ENCODE measurements around the gene GPSM3. TPM values are rescaled to one million over a fixed set of nuclear protein-coding genes. Genes with fewer than 3 reads are reported as not detected.

Gene GPSM3
- total and polyA plus RNA-seq, 2 of the 13 experiments (the other 11 are each of a cell fraction or from before 2014, with no cell fraction given), result 0.18 to 6.2 TPM

DNA sequence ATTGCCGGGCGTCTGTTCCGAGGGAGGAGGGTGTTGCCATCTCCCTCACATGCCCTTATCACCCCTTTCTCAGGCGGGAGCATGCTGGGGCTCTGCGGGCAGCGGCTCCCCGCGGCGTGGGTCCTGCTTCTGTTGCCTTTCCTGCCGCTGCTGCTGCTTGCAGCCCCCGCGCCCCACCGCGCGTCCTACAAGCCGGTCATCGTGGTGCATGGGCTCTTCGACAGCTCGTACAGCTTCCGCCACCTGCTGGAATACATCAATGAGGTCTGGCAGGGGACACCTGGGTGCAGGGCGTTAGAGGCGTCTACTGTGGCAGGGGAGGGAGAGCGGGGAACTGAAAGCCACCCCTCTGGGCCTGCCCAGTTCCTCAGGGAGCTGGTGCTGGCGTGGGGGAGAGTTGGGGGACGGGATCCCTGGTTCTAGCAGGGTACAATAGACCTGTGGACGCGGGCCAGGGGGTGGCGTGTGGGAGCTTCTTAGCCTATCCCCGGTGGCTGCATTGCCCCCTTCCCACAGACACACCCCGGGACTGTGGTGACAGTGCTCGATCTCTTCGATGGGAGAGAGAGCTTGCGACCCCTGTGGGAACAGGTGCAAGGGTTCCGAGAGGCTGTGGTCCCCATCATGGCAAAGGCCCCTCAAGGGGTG, 37.8 kb downstream of the GPSM3 start (continued):
- 0 out of 2 replicates have a peak, but pooled peaks have one; percentile 21 for TF ChIP-seq BORCS8-MEF2B (CRISPR knock-in tag; IDR thresholded peaks at IDR 0.05)
- TF ChIP-seq RARG (CRISPR knock-in tag; IDR thresholded peaks at IDR 0.05; ENCODE audit: low read depth), result no peak
- no peak for TF ChIP-seq RCOR2 (CRISPR knock-in tag; IDR thresholded peaks at IDR 0.05)
- TF ChIP-seq, protein P1, sequence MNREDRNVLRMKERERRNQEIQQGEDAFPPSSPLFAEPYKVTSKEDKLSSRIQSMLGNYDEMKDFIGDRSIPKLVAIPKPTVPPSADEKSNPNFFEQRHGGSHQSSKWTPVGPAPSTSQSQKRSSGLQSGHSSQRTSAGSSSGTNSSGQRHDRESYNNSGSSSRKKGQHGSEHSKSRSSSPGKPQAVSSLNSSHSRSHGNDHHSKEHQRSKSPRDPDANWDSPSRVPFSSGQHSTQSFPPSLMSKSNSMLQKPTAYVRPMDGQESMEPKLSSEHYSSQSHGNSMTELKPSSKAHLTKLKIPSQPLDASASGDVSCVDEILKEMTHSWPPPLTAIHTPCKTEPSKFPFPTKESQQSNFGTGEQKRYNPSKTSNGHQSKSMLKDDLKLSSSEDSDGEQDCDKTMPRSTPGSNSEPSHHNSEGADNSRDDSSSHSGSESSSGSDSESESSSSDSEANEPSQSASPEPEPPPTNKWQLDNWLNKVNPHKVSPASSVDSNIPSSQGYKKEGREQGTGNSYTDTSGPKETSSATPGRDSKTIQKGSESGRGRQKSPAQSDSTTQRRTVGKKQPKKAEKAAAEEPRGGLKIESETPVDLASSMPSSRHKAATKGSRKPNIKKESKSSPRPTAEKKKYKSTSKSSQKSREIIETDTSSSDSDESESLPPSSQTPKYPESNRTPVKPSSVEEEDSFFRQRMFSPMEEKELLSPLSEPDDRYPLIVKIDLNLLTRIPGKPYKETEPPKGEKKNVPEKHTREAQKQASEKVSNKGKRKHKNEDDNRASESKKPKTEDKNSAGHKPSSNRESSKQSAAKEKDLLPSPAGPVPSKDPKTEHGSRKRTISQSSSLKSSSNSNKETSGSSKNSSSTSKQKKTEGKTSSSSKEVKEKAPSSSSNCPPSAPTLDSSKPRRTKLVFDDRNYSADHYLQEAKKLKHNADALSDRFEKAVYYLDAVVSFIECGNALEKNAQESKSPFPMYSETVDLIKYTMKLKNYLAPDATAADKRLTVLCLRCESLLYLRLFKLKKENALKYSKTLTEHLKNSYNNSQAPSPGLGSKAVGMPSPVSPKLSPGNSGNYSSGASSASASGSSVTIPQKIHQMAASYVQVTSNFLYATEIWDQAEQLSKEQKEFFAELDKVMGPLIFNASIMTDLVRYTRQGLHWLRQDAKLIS (CRISPR knock-in tag; IDR thresholded peaks at IDR 0.05), result no peak
- TF ChIP-seq STAG1 (CRISPR knock-in tag; IDR thresholded peaks at IDR 0.05), result peak; percentile 94
- TF ChIP-seq HDAC6 (IDR thresholded peaks at IDR 0.05; ENCODE audit: low read depth, low read length), result no peak
- TF ChIP-seq ZBTB38 (CRISPR knock-in tag; IDR thresholded peaks at IDR 0.05), result no peak; the same call in 1 of the 2 replicates
- TF ChIP-seq, protein P2, sequence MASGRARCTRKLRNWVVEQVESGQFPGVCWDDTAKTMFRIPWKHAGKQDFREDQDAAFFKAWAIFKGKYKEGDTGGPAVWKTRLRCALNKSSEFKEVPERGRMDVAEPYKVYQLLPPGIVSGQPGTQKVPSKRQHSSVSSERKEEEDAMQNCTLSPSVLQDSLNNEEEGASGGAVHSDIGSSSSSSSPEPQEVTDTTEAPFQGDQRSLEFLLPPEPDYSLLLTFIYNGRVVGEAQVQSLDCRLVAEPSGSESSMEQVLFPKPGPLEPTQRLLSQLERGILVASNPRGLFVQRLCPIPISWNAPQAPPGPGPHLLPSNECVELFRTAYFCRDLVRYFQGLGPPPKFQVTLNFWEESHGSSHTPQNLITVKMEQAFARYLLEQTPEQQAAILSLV (CRISPR knock-in tag; IDR thresholded peaks at IDR 0.05; ENCODE audit: borderline replicate concordance), result peak; percentile 57; the same call in 1 of the 2 replicates
- TF ChIP-seq, protein P3, sequence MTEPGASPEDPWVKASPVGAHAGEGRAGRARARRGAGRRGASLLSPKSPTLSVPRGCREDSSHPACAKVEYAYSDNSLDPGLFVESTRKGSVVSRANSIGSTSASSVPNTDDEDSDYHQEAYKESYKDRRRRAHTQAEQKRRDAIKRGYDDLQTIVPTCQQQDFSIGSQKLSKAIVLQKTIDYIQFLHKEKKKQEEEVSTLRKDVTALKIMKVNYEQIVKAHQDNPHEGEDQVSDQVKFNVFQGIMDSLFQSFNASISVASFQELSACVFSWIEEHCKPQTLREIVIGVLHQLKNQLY (CRISPR knock-in tag; IDR thresholded peaks at IDR 0.05), result peak; percentile 30; the same call in 1 of the 2 replicates
- no peak for TF ChIP-seq ZNF569 (CRISPR knock-in tag; IDR thresholded peaks at IDR 0.05; ENCODE audit: borderline replicate concordance)
- TF ChIP-seq, protein P4, sequence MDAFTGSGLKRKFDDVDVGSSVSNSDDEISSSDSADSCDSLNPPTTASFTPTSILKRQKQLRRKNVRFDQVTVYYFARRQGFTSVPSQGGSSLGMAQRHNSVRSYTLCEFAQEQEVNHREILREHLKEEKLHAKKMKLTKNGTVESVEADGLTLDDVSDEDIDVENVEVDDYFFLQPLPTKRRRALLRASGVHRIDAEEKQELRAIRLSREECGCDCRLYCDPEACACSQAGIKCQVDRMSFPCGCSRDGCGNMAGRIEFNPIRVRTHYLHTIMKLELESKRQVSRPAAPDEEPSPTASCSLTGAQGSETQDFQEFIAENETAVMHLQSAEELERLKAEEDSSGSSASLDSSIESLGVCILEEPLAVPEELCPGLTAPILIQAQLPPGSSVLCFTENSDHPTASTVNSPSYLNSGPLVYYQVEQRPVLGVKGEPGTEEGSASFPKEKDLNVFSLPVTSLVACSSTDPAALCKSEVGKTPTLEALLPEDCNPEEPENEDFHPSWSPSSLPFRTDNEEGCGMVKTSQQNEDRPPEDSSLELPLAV (CRISPR knock-in tag; conservative IDR thresholded peaks at IDR 0.05; ENCODE audit: low read depth), result no peak
- TF ChIP-seq ZNF670 (CRISPR knock-in tag; IDR thresholded peaks at IDR 0.05; ENCODE audit: borderline replicate concordance), result no peak
- 0 out of 2 replicates have a peak, but pooled peaks have one; percentile 6 for TF ChIP-seq SMAD9 (CRISPR knock-in tag; IDR thresholded peaks at IDR 0.05)
- TF ChIP-seq HHEX (CRISPR knock-in tag; IDR thresholded peaks at IDR 0.05), result no peak
- TF ChIP-seq BCL6 (CRISPR knock-in tag; IDR thresholded peaks at IDR 0.05), result no peak
- no peak; the same call in 1 of the 2 replicates for TF ChIP-seq SALL2 (CRISPR knock-in tag; IDR thresholded peaks at IDR 0.05)
- TF ChIP-seq IRX3 (CRISPR knock-in tag; IDR thresholded peaks at IDR 0.05; ENCODE audit: borderline replicate concordance, low read depth), result no peak
- TF ChIP-seq MEF2D (CRISPR knock-in tag; IDR thresholded peaks at IDR 0.05), result peak; percentile 87
- no peak for TF ChIP-seq FLYWCH1 (CRISPR knock-in tag; IDR thresholded peaks at IDR 0.05)
- TF ChIP-seq, protein P5, sequence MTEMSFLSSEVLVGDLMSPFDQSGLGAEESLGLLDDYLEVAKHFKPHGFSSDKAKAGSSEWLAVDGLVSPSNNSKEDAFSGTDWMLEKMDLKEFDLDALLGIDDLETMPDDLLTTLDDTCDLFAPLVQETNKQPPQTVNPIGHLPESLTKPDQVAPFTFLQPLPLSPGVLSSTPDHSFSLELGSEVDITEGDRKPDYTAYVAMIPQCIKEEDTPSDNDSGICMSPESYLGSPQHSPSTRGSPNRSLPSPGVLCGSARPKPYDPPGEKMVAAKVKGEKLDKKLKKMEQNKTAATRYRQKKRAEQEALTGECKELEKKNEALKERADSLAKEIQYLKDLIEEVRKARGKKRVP (CRISPR knock-in tag; IDR thresholded peaks at IDR 0.05), result no peak
- TF ChIP-seq ASH2L (IDR thresholded peaks at IDR 0.05; ENCODE audit: insufficient read length, low read depth, low read length), result no peak
- TF ChIP-seq ZSCAN20 (CRISPR knock-in tag; IDR thresholded peaks at IDR 0.05; ENCODE audit: borderline replicate concordance), result no peak
